ENCODE data around the gene SEPTIN2. TPM values are rescaled to one million over a fixed set of nuclear protein-coding genes. Genes with fewer than 3 reads are reported as not detected.

The SEPTIN2 gene
- 426 and 577 TPM in 2 replicates for total RNA-seq

DNA sequence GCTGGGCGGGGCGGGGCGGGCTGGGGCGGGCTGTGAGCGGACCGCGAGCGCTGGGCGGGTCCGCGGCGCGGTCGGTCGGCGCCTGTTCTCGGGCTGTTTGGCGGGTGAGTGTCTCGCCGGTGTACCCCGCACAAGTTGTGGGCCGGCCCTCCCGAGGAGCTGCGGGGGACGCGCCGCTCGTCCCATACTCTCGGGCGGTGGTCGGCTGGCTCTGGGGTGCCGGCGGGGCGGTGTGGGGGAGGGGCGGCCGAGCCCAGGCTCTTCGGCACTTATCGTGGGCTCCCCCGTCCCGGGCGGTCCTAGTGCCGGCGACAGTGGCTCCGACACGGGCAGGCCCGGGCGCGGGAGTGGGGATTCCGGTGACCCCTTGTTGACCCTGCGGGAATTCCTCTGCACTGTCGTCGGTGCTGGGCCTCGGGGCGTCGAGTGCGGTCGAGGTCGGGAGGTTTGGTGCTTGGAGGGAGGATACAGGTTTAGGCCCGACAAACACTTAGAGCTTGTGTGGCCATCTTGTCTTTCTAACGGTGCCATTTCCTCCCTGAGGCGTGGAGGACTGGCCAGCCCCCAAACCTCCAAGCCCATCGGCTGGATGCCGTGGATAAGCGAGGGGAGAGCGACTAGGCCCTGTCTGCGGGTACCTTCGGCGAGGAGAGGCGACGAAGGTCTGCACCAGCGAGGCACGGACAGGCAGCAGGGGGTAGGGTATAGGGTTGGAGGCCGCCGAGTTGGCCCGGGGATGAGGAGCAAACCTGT, at the start of gene SEPTIN2:
SEPTIN2 (plus strand) TSS at position 47 of the 753 bp plus-strand sequence. CDS start 8,308 bp downstream, outside the sequence.
- H3K4me3 ChIP-seq (ENCODE audit: low read depth, low read length): peak within 1 kb of the TSS; percentile 91
- TF ChIP-seq CTCF (IDR thresholded peaks at IDR 0.05; ENCODE audit: insufficient read depth, low read depth, low read length): no peak
- DNase-seq (ENCODE audit: low read depth): peak; percentile 61

- TF ChIP-seq CTCF (IDR thresholded peaks at IDR 0.05; ENCODE audit: insufficient read depth, low read depth, low read length): no peak
- no peak overlapping the region for H3K4me3 ChIP-seq (ENCODE audit: low read depth, low read length)
- DNase-seq (ENCODE audit: low read depth): no peak
Measured at GRCh38 chr2:241267249-241268067, 48.3 kb upstream of the SEPTIN2 start.

- H3K4me3 ChIP-seq (ENCODE audit: low read depth, low read length): no peak overlapping the region
- DNase-seq (ENCODE audit: low read depth): no peak
- no peak for TF ChIP-seq CTCF (IDR thresholded peaks at IDR 0.05; ENCODE audit: insufficient read depth, low read depth, low read length)
Measured at GRCh38 chr2:241268306-241268705, 47.4 kb upstream of the SEPTIN2 start.

GRCh38 chr2:241268716-241269445, 46.8 kb upstream of the SEPTIN2 start:
- H3K4me3 ChIP-seq (ENCODE audit: low read depth, low read length): peak overlapping the region; percentile 93
- TF ChIP-seq CTCF (IDR thresholded peaks at IDR 0.05; ENCODE audit: insufficient read depth, low read depth, low read length): no peak
- peak; percentile 74 for DNase-seq (ENCODE audit: low read depth)

DNA sequence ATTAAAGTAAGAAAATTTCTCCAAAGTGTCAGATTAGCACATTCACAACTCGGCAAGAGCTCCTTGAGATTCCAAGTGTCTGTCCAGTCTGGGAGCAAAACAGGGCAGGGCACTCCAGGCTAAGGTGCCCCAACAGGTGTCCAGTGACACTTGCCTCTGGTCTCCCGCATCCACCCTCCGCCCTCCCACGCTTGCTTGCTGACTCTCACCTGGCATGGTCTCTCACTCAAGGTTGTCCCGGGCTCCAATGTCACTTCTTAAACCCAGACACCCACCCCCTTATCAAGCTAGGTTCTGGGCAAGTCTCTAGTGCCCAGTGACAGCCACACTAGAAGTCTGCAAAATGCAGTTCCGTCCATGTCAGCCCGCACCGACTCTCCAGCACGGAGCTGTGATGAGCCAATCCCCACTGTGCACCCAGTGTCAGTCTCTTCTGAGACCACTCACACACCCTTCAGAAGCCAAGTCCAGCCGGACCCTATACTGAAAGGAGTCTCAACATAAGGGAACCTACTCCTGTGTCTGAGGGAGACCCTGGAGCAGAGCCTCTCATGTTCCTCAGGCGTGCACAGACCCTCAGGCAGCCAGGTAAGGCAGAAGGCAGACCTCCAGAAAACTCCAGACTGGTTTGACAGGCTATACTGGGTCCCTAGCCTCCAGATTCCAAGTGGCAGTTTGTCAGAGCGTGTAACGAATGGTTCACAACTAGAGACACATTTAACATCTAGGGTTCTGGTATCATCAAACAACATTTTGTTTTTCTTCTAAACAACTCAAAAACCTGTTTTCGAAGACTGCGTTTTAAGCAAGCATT, 45.8 kb upstream of the SEPTIN2 start:
- TF ChIP-seq CTCF (IDR thresholded peaks at IDR 0.05; ENCODE audit: insufficient read depth, low read depth, low read length): no peak
- peak overlapping the region; percentile 93 for H3K4me3 ChIP-seq (ENCODE audit: low read depth, low read length)
- DNase-seq (ENCODE audit: low read depth): no peak

DNA sequence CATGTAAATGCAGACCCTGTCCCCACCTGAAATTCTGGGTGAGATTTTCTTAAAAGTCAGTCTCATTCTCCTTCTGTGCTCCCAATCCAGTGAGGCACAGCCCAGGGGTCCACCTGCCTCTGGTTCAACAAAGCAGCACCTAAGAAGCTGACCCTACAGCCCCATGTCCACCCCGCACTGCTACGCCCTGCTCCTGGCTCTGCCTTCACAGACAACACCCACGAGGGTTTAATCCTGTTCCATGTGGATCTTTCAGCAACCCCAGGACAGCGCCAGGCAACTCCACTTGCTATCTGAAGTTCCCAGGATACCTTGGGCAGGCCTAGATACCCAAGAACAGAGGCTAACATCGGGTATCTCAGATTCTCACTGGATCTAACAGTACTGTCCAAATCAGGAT, 45.2 kb upstream of the SEPTIN2 start:
- H3K4me3 ChIP-seq (ENCODE audit: low read depth, low read length): peak overlapping the region; percentile 93
- DNase-seq (ENCODE audit: low read depth): no peak

More for the DNA sequence above, 45.2 kb upstream of the SEPTIN2 start:
- TF ChIP-seq CTCF (IDR thresholded peaks at IDR 0.05; ENCODE audit: insufficient read depth, low read depth, low read length): no peak

Data from fibroblast of villous mesenchyme (primary cell).